GM19035 (cell line): ENCODE results near the gene ZDHHC9.

ENCODE experiments used
- ATAC-seq: cut with Tn5 transposase; IDR thresholded peaks from one replicate; pipeline ENCODE4 v1.9.1; 2021; ENCODE audit not compliant: unreplicated experiment

ZDHHC9 gene

GRCh38 chrX:129823115-129823514 is 20.6 kb downstream of the ZDHHC9 start:
- no peak for ATAC-seq

GRCh38 chrX:129818123-129818522 is 25.6 kb downstream of the ZDHHC9 start:
- no peak for ATAC-seq

- no peak for ATAC-seq
Observed at GRCh38 chrX:129813662-129814368, 29.9 kb downstream of the ZDHHC9 start.

DNA sequence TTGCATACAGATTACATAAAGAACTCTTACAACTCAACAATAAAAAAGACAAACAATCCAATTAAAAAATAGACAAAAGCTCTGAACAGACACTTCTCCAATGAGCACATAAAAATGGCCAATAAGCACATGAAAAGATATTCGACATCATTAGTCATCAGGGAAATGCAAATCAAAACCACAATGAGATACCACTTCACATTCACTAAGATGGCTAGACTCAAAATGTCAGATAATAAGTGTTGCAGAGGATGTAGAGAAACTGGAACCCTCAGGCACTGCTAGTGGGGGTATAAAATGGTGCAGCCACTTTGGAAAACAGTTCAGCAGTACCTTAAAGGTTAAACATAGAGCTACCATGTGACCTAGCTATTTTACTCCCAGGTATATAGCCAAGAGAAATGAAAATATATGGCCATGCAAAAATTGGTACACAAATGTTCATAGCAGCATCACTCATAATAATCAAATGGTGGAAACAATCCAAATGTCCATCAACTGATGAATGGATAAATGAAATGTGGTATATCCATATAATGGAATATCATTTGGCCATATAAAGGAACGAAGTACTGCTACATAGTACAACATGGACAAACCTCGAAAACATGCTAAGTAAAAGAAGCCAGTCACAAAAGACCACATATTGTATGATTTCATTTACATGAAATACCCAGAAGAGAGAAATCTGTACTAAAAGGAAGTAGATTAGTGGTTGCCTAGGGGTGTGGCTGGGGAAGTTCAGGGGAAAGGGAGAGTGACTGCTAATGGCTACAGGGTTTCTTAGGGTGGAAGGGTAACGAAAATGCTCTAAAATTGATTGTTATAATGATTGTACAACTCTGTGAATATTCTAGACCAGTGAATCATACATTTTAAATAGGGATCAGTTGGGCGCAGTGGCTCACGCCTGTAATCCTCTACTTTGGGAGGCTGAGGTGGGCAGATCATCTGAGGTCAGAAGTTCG is 34.6 kb downstream of the ZDHHC9 start:
- ATAC-seq: no peak

DNA sequence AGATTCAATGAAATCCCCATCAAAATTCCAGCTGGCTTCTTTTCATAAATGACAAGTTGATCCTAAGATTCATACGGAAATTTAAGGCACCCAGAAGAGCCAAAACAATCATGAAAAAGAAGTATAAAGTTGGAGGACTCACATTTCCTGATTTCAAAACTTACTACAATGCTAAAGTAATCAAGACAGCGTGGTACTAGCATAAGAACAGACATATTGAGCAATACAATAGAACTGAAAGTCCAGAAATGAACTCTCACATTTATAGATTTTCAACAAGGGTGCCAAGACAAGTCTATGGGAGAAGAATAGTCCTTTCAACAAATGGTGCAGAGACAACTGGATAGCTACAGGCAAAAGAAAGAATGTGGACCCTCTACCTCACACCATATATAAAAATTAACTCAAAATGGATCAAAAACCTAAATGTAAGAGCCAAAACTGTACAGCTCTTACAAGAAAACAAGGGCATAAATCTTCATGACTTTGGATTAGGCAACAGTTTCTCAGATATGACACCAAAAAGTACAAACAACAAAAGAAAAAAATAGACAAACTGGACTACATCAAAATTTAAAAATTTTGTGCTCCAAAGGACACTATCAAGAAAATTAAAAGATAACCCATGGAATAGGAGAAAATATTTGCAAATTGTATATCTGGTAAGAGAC is 35.4 kb downstream of the ZDHHC9 start:
- ATAC-seq: no peak

DNA sequence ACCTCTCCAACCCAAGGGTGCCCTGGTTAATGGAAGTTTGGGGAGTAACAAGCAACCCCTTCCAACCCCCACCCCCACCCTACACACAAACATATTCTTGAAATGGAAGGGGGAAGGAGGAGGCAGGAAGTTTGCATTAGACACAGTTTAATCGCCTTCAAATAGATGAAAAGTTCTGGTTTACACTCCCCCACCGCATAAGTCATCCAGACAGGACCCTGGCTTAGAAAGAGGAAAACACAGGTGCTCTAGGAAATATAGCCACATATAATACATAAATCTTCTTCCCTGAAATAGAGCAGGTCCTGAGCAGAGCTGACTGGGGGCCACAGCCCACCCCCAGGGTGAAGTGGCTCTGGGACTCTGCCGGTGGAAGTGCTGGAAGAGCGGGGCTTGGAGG is 38.9 kb downstream of the ZDHHC9 start:
- ATAC-seq: no peak

DNA sequence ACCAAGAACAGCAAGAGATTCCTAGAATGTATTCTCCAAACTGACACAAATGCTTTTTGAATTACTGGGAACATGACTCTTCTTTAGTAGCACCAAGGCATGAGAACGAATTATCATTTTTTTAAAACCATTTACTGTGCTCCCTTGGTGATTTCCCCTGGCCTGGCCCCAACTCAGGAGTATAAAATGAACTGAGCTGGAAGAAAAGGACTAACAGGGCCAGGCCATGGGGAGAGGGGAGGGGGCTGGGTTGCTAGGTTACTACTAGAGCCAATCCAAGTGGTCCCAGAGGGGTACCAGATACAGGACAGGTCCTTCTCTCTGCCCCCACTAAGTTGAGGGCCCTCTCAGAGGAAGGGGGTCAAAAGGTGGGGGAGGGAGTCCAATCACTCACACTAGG is 40.8 kb downstream of the ZDHHC9 start:
- ATAC-seq: no peak

GRCh38 chrX:129800186-129800585 is 43.5 kb downstream of the ZDHHC9 start:
- no peak for ATAC-seq

- ATAC-seq: no peak
Observed at GRCh38 chrX:129798888-129799287, 44.8 kb downstream of the ZDHHC9 start.

DNA sequence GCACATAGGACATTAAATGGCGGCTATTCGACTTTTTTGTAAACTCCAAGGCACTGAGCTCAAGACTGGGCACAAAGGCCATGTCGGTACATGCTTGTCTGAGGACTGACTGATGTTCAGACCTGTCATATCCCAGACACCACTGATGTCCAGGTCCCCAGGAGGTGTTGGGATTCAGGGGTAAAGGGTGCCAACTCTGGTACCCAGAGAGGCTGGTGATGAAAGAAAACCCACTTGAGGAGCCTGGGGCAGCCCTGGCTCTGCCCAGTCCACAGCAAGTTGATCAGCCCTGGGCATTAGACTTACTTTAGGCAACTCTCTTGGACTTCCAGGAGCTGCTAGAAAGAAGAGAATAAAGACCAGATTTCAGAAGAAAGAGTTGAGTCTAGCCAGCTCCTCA is 45.2 kb downstream of the ZDHHC9 start:
- no peak for ATAC-seq

GRCh38 chrX:129797251-129797906 is 46.3 kb downstream of the ZDHHC9 start:
- no peak for ATAC-seq

DNA sequence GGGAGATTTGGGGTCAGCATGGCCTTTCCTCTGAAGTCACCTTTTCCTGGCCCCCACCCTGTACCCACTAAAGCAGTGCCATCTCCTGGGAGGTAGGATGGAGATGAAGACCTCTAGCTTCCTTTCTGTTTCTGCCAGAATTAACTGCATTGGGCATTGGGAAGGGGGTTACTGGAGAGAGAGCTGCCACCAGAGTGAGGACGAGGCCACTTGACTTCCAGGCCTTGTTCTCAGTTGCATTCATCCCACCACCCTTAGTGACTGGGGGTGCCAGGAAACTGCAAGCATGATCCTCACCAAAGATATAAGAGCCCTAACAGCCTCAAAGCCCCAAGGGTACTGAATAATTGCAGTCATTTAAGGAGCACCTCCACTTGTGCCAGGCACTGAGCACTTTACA is 48.1 kb downstream of the ZDHHC9 start:
- no peak for ATAC-seq

DNA sequence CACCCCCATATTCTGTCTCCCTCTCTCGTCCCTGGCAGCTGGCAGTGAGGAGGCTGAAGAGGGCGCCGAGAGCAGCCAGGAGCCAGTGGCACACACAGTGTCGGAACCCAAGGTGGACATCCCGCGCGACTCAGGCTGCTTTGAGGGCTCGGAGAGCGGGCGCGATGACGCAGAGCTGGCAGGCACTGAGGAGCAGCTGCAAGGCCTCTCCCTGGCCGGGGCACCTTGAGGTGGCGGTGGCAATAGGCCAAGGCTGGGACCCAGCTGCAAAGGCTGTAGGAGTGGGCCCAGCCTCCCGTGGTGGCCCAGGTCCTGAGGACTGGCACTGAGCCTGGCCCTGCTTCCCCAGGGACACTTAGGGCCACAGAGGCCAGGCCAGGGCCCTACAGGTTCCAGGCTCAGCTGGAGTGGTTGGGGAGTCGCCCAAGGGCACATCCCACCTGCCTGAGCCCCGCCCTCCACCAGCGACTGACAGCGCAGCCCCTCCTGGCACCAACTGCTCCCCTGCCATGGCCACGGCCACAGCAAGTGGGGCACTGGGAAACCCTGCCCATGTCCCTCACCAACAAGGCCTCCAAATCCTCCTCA is 50.0 kb downstream of the ZDHHC9 start:
- no peak for ATAC-seq

- no peak for ATAC-seq
Observed at GRCh38 chrX:129792586-129793291, 50.9 kb downstream of the ZDHHC9 start.

DNA sequence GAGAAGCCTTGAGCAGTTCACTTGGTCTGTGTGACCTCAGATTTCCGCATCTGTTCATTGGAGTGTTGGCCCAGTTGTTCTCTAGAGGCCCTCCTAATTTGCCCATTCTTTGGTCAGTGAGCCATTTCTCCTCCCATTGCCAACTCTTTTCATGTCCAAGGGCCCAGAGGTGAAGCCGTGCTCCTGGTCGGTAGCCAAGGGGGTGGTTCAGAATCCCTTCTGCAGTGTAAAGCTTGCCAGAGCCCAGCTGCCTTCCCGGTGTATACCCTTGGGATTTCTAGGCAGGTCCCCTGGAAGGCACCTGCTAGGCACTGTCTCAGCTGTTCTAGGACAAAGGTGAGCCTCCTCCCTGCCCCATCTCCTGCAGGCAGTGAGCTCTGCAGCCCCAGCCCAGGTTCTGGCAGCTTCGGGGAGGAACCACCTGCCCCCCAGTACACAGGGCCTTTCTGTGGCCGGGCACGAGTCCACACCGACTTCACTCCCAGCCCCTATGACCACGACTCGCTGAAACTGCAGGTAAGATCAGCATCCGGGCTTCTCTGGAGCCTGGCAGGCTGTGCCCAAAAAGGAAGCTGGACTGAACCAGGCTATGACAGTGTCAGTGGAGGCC is 51.6 kb downstream of the ZDHHC9 start:
- ATAC-seq: no peak

DNA sequence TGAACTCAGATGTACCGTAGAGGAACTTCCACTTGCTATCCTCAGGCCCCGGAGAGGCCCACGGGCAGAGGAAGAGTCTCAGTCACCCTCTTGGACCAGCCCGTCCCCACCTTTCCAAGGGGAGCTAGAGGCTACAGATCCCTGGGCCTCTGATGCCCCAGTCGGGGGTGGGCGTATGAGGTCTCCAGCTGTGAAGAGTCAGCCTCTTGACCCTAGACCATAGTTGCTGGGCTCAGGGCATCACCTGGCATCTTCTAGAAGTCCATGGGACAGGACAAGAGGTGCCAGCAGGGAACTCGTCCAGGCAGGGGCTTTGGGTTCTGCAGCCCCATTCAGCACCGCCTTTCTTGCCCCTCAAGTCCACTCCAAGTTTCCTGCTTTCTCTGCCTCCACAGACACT is 52.4 kb downstream of the ZDHHC9 start:
- ATAC-seq: no peak

DNA sequence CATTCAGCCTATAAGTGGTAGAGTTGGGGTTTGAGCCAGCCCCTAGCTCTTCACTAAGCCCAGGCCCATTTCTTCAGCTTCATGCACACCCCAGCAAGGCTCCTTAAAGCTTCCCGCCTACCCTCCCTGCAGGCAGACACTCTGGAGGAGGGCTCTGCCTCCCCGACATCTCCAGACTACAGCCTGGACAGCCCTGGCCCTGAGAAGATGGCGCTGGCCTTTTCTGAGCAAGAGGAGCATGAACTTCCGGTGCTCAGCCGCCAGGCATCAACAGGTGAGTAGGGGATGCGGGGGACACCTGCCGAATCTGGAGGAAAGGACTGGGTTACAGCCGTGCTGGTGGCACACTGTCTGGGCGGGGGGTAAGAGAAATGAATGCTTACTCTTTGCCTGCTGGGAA is 52.9 kb downstream of the ZDHHC9 start:
- no peak for ATAC-seq

DNA sequence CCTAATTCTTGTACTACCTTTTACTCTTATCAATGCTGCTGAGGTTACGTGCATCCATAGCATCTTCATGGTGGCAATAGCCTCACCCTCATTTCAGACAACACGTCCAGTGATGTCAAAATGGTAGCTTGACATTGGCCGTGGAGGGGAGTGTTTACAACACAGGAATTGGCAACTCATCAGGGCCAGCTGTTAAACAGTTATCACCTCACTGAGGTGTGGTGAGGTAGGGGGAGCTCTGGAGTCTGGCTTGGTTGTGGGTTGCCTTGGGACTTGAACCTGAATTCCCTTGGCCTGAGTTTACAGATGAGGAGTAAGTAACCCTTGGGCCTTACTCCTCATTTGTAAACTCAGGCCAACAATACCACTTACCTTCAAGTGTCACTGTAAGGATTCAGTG is 53.5 kb downstream of the ZDHHC9 start:
- no peak for ATAC-seq

GRCh38 chrX:129788527-129788926 is 55.2 kb downstream of the ZDHHC9 start:
- ATAC-seq: no peak
